NCI-H2107 (cell line): ENCODE measurements around the gene ATP2B3.

Experiments used
- DNase-seq: peaks from one replicate; lab custom pipeline; 2025; lab: John Stamatoyannopoulos, UW

ATP2B3 gene

GRCh38 chrX:153510383-153510782 lies 7.1 kb upstream of the ATP2B3 start:
- DNase-seq, result no peak

GRCh38 chrX:153511784-153512500 lies 5.5 kb upstream of the ATP2B3 start:
- DNase-seq, result no peak

GRCh38 chrX:153512501-153512893 lies 4.9 kb upstream of the ATP2B3 start:
- no peak for DNase-seq

GRCh38 chrX:153513265-153513664 lies 4.2 kb upstream of the ATP2B3 start:
- no peak for DNase-seq

GRCh38 chrX:153514259-153514658 lies 3.2 kb upstream of the ATP2B3 start:
- no peak for DNase-seq

- DNase-seq, result no peak
Measured at GRCh38 chrX:153515435-153515834, 2.0 kb upstream of the ATP2B3 start.

GRCh38 chrX:153516073-153516472 lies 1.4 kb upstream of the ATP2B3 start:
- no peak for DNase-seq

GRCh38 chrX:153517946-153518834 lies 748 bp downstream of the ATP2B3 start:
- DNase-seq, result no peak

GRCh38 chrX:153519569-153520286 lies 2.3 kb downstream of the ATP2B3 start:
- no peak for DNase-seq

GRCh38 chrX:153520287-153520917 lies 3.0 kb downstream of the ATP2B3 start:
- no peak for DNase-seq

GRCh38 chrX:153521034-153521433 lies 3.6 kb downstream of the ATP2B3 start:
- DNase-seq, result no peak

- no peak for DNase-seq
Measured at GRCh38 chrX:153522259-153522658, 4.8 kb downstream of the ATP2B3 start.

- DNase-seq, result no peak
Measured at GRCh38 chrX:153523269-153523668, 5.8 kb downstream of the ATP2B3 start.

GRCh38 chrX:153524234-153524633 lies 6.8 kb downstream of the ATP2B3 start:
- DNase-seq, result no peak

- no peak for DNase-seq
Measured at GRCh38 chrX:153525451-153525850, 8.0 kb downstream of the ATP2B3 start.

- no peak for DNase-seq
Measured at GRCh38 chrX:153526042-153526441, 8.6 kb downstream of the ATP2B3 start.

- DNase-seq, result no peak
Measured at GRCh38 chrX:153526801-153527200, 9.4 kb downstream of the ATP2B3 start.

GRCh38 chrX:153527208-153527607 lies 9.8 kb downstream of the ATP2B3 start:
- no peak for DNase-seq

GRCh38 chrX:153530411-153531129 lies 13.1 kb downstream of the ATP2B3 start:
- peak; percentile 10 for DNase-seq

- no peak for DNase-seq
Measured at GRCh38 chrX:153533091-153533490, 15.6 kb downstream of the ATP2B3 start.

GRCh38 chrX:153537080-153537479 lies 19.6 kb downstream of the ATP2B3 start:
- DNase-seq, result no peak
